Nephron (organoid): ENCODE measurements around the gene ZCCHC7.

Experiments used
- H3K27ac Mint-ChIP-seq, 3 experiments: 2 replicates each; pipeline ENCODE4 v1.8.0; 2020; ENCODE audit warnings: mixed read lengths in 3 of 3, mild to moderate bottlenecking in 2 of 3, moderate library complexity in 1 of 3
- H3K27me3 Mint-ChIP-seq: 2 replicates; pipeline ENCODE4 v1.8.0; 2021; ENCODE audit warnings: low read depth, mild to moderate bottlenecking, moderate library complexity, mixed read lengths
- H3K36me3 Mint-ChIP-seq: 2 replicates; pipeline ENCODE4 v1.8.0; 2020; ENCODE audit warnings: low read depth, mixed read lengths
- H3K4me1 Mint-ChIP-seq: 2 replicates; pipeline ENCODE4 v1.8.0; 2020; ENCODE audit warnings: mixed read lengths
- H3K4me3 Mint-ChIP-seq, 3 experiments: 2 replicates each; pipeline ENCODE4 v1.8.0; 2020; ENCODE audit warnings: mild to moderate bottlenecking in 3 of 3, mixed read lengths in 3 of 3, moderate library complexity in 2 of 3
- H3K9me3 Mint-ChIP-seq: 2 replicates; pipeline ENCODE4 v1.8.0; 2020; ENCODE audit warnings: mixed read lengths
- CTCF ChIP-seq, 3 experiments: fragments of 200-600 bp; sonication (generic); IDR thresholded peaks; one replicate each; pipeline ENCODE4 v1.5.0; 2021; ENCODE audit warnings: antibody characterized with exemption in 3 of 3; ENCODE audit not compliant: unreplicated experiment in 3 of 3

Gene ZCCHC7

GRCh38 chr9:37335238-37335637 lies 214.9 kb downstream of the ZCCHC7 start:
- H3K4me1 Mint-ChIP-seq: no peaks in the 10 kb centered on the region
- no peak overlapping the region for H3K4me3 Mint-ChIP-seq
- no peak for TF ChIP-seq CTCF (IDR thresholded peaks at IDR 0.05; ENCODE audit: unreplicated experiment in 3 of 3)
- H3K27me3 Mint-ChIP-seq: no peaks in the 10 kb centered on the region
- no peaks in the 10 kb centered on the region for H3K36me3 Mint-ChIP-seq
- no peak overlapping the region for H3K27ac Mint-ChIP-seq
- no peaks in the 10 kb centered on the region for H3K9me3 Mint-ChIP-seq

- Mint-ChIP-seq H3K4me3 (no peak overlapping the region), H3K4me1 (no peaks in the 10 kb centered on the region), H3K27me3 (no peaks in the 10 kb centered on the region), H3K9me3 (no peaks in the 10 kb centered on the region), H3K27ac (no peak overlapping the region), H3K36me3 (no peaks in the 10 kb centered on the region)
- TF ChIP-seq CTCF (IDR thresholded peaks at IDR 0.05; ENCODE audit: unreplicated experiment in 3 of 3): no peak
Measured at GRCh38 chr9:37336150-37336549, 215.8 kb downstream of the ZCCHC7 start.

GRCh38 chr9:37337301-37337890 lies 217.0 kb downstream of the ZCCHC7 start:
- Mint-ChIP-seq H3K27ac (no peak overlapping the region), H3K27me3 (no peaks in the 10 kb centered on the region), H3K36me3 (no peaks in the 10 kb centered on the region), H3K4me1 (no peaks in the 10 kb centered on the region), H3K9me3 (no peaks in the 10 kb centered on the region), H3K4me3 (no peak overlapping the region)
- TF ChIP-seq CTCF (IDR thresholded peaks at IDR 0.05; ENCODE audit: unreplicated experiment in 3 of 3): no peak

GRCh38 chr9:37338218-37338617 lies 217.8 kb downstream of the ZCCHC7 start:
- H3K27ac Mint-ChIP-seq: no peak overlapping the region
- no peaks in the 10 kb centered on the region for H3K4me1 Mint-ChIP-seq
- H3K27me3 Mint-ChIP-seq: no peaks in the 10 kb centered on the region
- H3K9me3 Mint-ChIP-seq: no peaks in the 10 kb centered on the region
- no peaks in the 10 kb centered on the region for H3K36me3 Mint-ChIP-seq
- TF ChIP-seq CTCF (IDR thresholded peaks at IDR 0.05; ENCODE audit: unreplicated experiment in 3 of 3): no peak
- H3K4me3 Mint-ChIP-seq: no peak overlapping the region

GRCh38 chr9:37339923-37340322 lies 219.5 kb downstream of the ZCCHC7 start:
- H3K4me1 Mint-ChIP-seq: no peaks in the 10 kb centered on the region
- no peaks in the 10 kb centered on the region for H3K36me3 Mint-ChIP-seq
- TF ChIP-seq CTCF (IDR thresholded peaks at IDR 0.05; ENCODE audit: unreplicated experiment in 3 of 3): no peak
- H3K4me3 Mint-ChIP-seq: no peak overlapping the region
- no peaks in the 10 kb centered on the region for H3K9me3 Mint-ChIP-seq
- no peaks in the 10 kb centered on the region for H3K27me3 Mint-ChIP-seq
- H3K27ac Mint-ChIP-seq: no peak overlapping the region

GRCh38 chr9:37340961-37341360 lies 220.6 kb downstream of the ZCCHC7 start:
- Mint-ChIP-seq H3K36me3 (no peaks in the 10 kb centered on the region), H3K9me3 (no peaks in the 10 kb centered on the region), H3K4me1 (no peaks in the 10 kb centered on the region), H3K4me3 (no peak overlapping the region), H3K27ac (no peak overlapping the region), H3K27me3 (no peaks in the 10 kb centered on the region)
- TF ChIP-seq CTCF (IDR thresholded peaks at IDR 0.05; ENCODE audit: unreplicated experiment in 3 of 3): no peak
